HCT116 (cell line): ENCODE measurements around the gene WWOX. TPM values are rescaled to one million over a fixed set of nuclear protein-coding genes. Genes with fewer than 3 reads are reported as not detected.

ENCODE experiments used
- ATAC-seq: fragments of 200-7000 bp; cut with Tn5 transposase; 2 replicates; pipeline ENCODE4 v1.9.1; 2020; ENCODE audit warnings: mild to moderate bottlenecking, moderate library complexity
- BruUV-seq: library from RNA; stranded (reverse); fragments of 400-500 nt; replicated peaks from 2 replicates; lab custom pipeline; 2021; lab: Mats Ljungman, UMichigan
- CTCF ChIA-PET: fragments of 300-600 bp; sonication (Branson Sonifier 250); formaldehyde crosslinking; loops from one replicate; lab custom pipeline; 2021; ENCODE audit warnings: antibody characterized with exemption; lab: Charles Lee
- POLR2A ChIA-PET: fragments of 300-600, 350-600 bp; sonication (Branson Sonifier 250); formaldehyde crosslinking; loops from one replicate; lab custom pipeline; 2021; ENCODE audit warnings: antibody characterized with exemption; lab: Charles Lee
- RAD21 ChIA-PET, 2 experiments: fragments of 300-600 bp; sonication (Branson Sonifier 250); formaldehyde crosslinking; loops; one replicate each; lab custom pipeline; 2023; ENCODE audit warnings: low total read pairs in 2 of 2; ENCODE audit not compliant: uncharacterized antibody in 2 of 2, unreplicated experiment in 2 of 2, low non-redundant PET in 1 of 2; lab: Charles Lee
- DNase-seq: peaks from one replicate; pipeline ENCODE4 v3.0.0-alpha.2; 2010; ENCODE audit warnings: low read depth, low spot score
- H2AFZ ChIP-seq: fragments of 200-600 bp; shearing (Covaris generic), sonication (generic); 2 replicates; pipeline ENCODE4 v1.6.1; 2017; ENCODE audit warnings: low read depth, mixed run types, mixed read lengths, antibody characterized with exemption, low read length; ENCODE audit not compliant: poor library complexity, severe bottlenecking
- H3K27ac ChIP-seq: 2 replicates; pipeline ENCODE4 v1.5.1; 2012; ENCODE audit warnings: low read depth, low read length
- H3K27me3 ChIP-seq: fragments of 200-600 bp; sonication (generic); 2 replicates; pipeline ENCODE4 v1.6.1; 2016; ENCODE audit warnings: mixed run types, low read length, mixed read lengths; ENCODE audit not compliant: insufficient read depth
- H3K36me3 ChIP-seq, 2 experiments: fragments of 200-500 bp in 1 of 2; fragments of 200-600 bp in 1 of 2; sonication (Bioruptor generic) in 1 of 2; sonication (generic) in 1 of 2; 2 replicates each; pipeline versions ENCODE4 v1.5.1 to v1.6.1; 2014 to 2016; ENCODE audit warnings: low read length in 2 of 2, inconsistent platforms in 1 of 2, mixed read lengths in 1 of 2, mixed run types in 1 of 2; ENCODE audit not compliant: insufficient read depth in 2 of 2, control insufficient read depth in 1 of 2
- H3K4me1 ChIP-seq, 2 experiments: fragments of 200-600 bp in 1 of 2; sonication (generic) in 1 of 2; 2 replicates each; pipeline versions ENCODE4 v1.5.1 to v1.6.1; 2012 to 2017; ENCODE audit warnings: low read length in 2 of 2, inconsistent platforms in 1 of 2, mild to moderate bottlenecking in 1 of 2, mixed read lengths in 1 of 2, mixed run types in 1 of 2, moderate library complexity in 1 of 2; ENCODE audit not compliant: insufficient read depth in 2 of 2, control insufficient read depth in 1 of 2
- H3K4me2 ChIP-seq: fragments of 200-600 bp; sonication (generic); 2 replicates; pipeline ENCODE4 v1.6.1; 2017; ENCODE audit warnings: mixed run types, low read length, mixed read lengths
- H3K4me3 ChIP-seq, 2 experiments: fragments of 200-600 bp in 1 of 2; sonication (generic) in 1 of 2; replicated peaks in 1 of 2; 2 replicates each; pipeline ENCODE4 v1.5.1; 2011 to 2016; ENCODE audit warnings: low read length in 2 of 2, control low read depth in 1 of 2, low read depth in 1 of 2, mild to moderate bottlenecking in 1 of 2, mixed read lengths in 1 of 2, mixed run types in 1 of 2
- H3K79me2 ChIP-seq: fragments of 200-600 bp; sonication (generic); 2 replicates; pipeline ENCODE4 v1.6.1; 2017; ENCODE audit warnings: mild to moderate bottlenecking, mixed run types, low read length, moderate library complexity, mixed read lengths; ENCODE audit not compliant: insufficient read depth
- H3K9ac ChIP-seq: fragments of 200-600 bp; sonication (generic); 2 replicates; pipeline ENCODE4 v1.6.1; 2016; ENCODE audit warnings: low read length, mixed read lengths
- H3K9me2 ChIP-seq: fragments of 200-600 bp; sonication (generic), shearing (Covaris generic); 2 replicates; pipeline ENCODE4 v1.6.1; 2017; ENCODE audit warnings: mixed run types, mild to moderate bottlenecking, moderate library complexity; ENCODE audit not compliant: insufficient read depth
- H3K9me3 ChIP-seq, 2 experiments: fragments of 200-500 bp in 1 of 2; fragments of 200-600 bp in 1 of 2; sonication (Bioruptor generic) in 1 of 2; sonication (generic) in 1 of 2; 2 replicates each; pipeline ENCODE4 v1.6.1; 2014 to 2017; ENCODE audit warnings: low read length in 2 of 2, mixed read lengths in 2 of 2, inconsistent platforms in 1 of 2, low read depth in 1 of 2, mild to moderate bottlenecking in 1 of 2, mixed run types in 1 of 2, moderate library complexity in 1 of 2; ENCODE audit not compliant: control insufficient read depth in 1 of 2, insufficient read depth in 1 of 2
- H4K20me1 ChIP-seq: fragments of 200-600 bp; sonication (generic), shearing (Covaris generic); 2 replicates; pipeline ENCODE4 v1.6.1; 2017; ENCODE audit warnings: mixed run types, mild to moderate bottlenecking, moderate library complexity; ENCODE audit not compliant: insufficient read depth
- ATF3 ChIP-seq: IDR thresholded peaks from 2 replicates; pipeline ENCODE4 v1.6.1; 2012
- CBX3 ChIP-seq: IDR thresholded peaks from 2 replicates; pipeline ENCODE4 v1.6.1; 2012; ENCODE audit warnings: low read depth
- CEBPB ChIP-seq: IDR thresholded peaks from 2 replicates; pipeline ENCODE4 v1.6.1; 2012; ENCODE audit warnings: low read depth
- EGR1 ChIP-seq: IDR thresholded peaks from 2 replicates; pipeline ENCODE4 v1.6.1; 2012; ENCODE audit warnings: low read depth
- ELF1 ChIP-seq: IDR thresholded peaks from 2 replicates; pipeline ENCODE4 v1.6.1; 2012; ENCODE audit warnings: low read depth, borderline replicate concordance
- EZH2phosphoT487 ChIP-seq: fragments of 200-600 bp; IDR thresholded peaks from 2 replicates; pipeline ENCODE4 v1.6.1; 2018; ENCODE audit warnings: antibody characterized with exemption, borderline replicate concordance
- JUND ChIP-seq: IDR thresholded peaks from 2 replicates; pipeline ENCODE4 v1.6.1; 2012
- MAX ChIP-seq: IDR thresholded peaks from 2 replicates; pipeline ENCODE4 v1.6.1; 2012
- POLR2A ChIP-seq: IDR thresholded peaks from 2 replicates; pipeline ENCODE4 v1.7.0; 2011; ENCODE audit warnings: borderline replicate concordance; ENCODE audit not compliant: insufficient read depth, insufficient read length; ENCODE audit errors: extremely low read depth
- POLR2AphosphoS5 ChIP-seq: IDR thresholded peaks from 2 replicates; pipeline ENCODE4 v1.6.1; 2011; ENCODE audit warnings: mild to moderate bottlenecking, low read depth, low read length, moderate library complexity
- RAD21 ChIP-seq: IDR thresholded peaks from 2 replicates; pipeline ENCODE4 v1.6.1; 2012; ENCODE audit warnings: low read depth, mild to moderate bottlenecking
- SIN3A ChIP-seq: IDR thresholded peaks from 2 replicates; pipeline ENCODE4 v1.6.1; 2012; ENCODE audit warnings: low read depth
- SP1 ChIP-seq: IDR thresholded peaks from 2 replicates; pipeline ENCODE4 v1.6.1; 2012; ENCODE audit warnings: low read depth
- SRF ChIP-seq: IDR thresholded peaks from 2 replicates; pipeline ENCODE4 v1.6.1; 2012; ENCODE audit warnings: low read depth
- TCF7L2 ChIP-seq: IDR thresholded peaks from 2 replicates; pipeline ENCODE4 v1.7.0; 2011; ENCODE audit warnings: borderline replicate concordance, inconsistent platforms; ENCODE audit not compliant: insufficient read depth, insufficient read length; ENCODE audit errors: extremely low read depth
- YY1 ChIP-seq: IDR thresholded peaks from 2 replicates; pipeline ENCODE4 v1.6.1; 2011; ENCODE audit warnings: low read length, low read depth, moderate library complexity, mild to moderate bottlenecking; ENCODE audit not compliant: insufficient replicate concordance; ENCODE audit errors: extremely low read depth
- ZBTB33 ChIP-seq: IDR thresholded peaks from 2 replicates; pipeline ENCODE4 v1.6.1; 2011; ENCODE audit warnings: mild to moderate bottlenecking, low read length, moderate library complexity; ENCODE audit not compliant: insufficient replicate concordance; ENCODE audit errors: extremely low read depth
- ZFX ChIP-seq: fragments of 450-650 bp; IDR thresholded peaks from 2 replicates; pipeline ENCODE4 v1.6.1; 2017
- ZNF274 ChIP-seq: fragments of 200-500 bp; sonication (Bioruptor generic); IDR thresholded peaks from 2 replicates; pipeline ENCODE4 v1.6.1; 2014; ENCODE audit warnings: mild to moderate bottlenecking, low read depth, low read length, inconsistent platforms
- intact Hi-C: fragments of 100-400 bp; cut with micrococcal nuclease; formaldehyde crosslinking; loops from 2 replicates; pipeline ENCODE4 v1.10.0; 2022
- total RNA-seq: library from RNA; stranded (reverse); gene quantifications from one replicate; pipeline ENCODE4 v1.2.1, GENCODE V29; 2021; ENCODE audit not compliant: unreplicated experiment

WWOX gene
- total RNA-seq, 1 experiment from 2014 or later, result 13.7 TPM

GRCh38 chr16:78931267-78931666 lies 831.8 kb downstream of the WWOX start:
- POLR2A ChIA-PET, result no interaction called here
- BruUV-seq, result no TSS peak

More at GRCh38 chr16:78931267-78931666, 831.8 kb downstream of the WWOX start:
- Histone ChIP-seq H3K4me1 (no peaks in the 10 kb centered on the region), H3K9me2 (no peaks in the 10 kb centered on the region), H3K9ac (no peak overlapping the region), H3K27me3 (no peaks in the 10 kb centered on the region), H3K4me2 (no peak overlapping the region), H2AFZ (no peak overlapping the region), H3K27ac (no peak overlapping the region), H4K20me1 (no peaks in the 10 kb centered on the region), H3K4me3 (no peak overlapping the region), H3K79me2 (no peaks in the 10 kb centered on the region), H3K36me3 (no peaks in the 10 kb centered on the region), H3K9me3 (peaks cover 0 to 13% of the 10 kb centered on the region in 2 experiments; a peak in 3 of 4 replicates)
- ChIA-PET CTCF (no interaction called here), RAD21 (no interaction called here)
- ATAC-seq (no peak), DNase-seq (no peak)
- intact Hi-C loops, result no loop called here
- TF ChIP-seq YY1 (no peak), SIN3A (no peak), TCF7L2 (no peak), ATF3 (no peak), CBX3 (no peak), CEBPB (no peak), JUND (no peak), RAD21 (no peak), ZBTB33 (no peak), ZNF274 (no peak), ELF1 (no peak), EGR1 (no peak), EZH2phosphoT487 (no peak), SP1 (no peak), SRF (no peak), ZFX (no peak), POLR2A (no peak), POLR2AphosphoS5 (no peak), MAX (no peak)
